RWPE1 (cell line): ENCODE data around the gene ZNF729.
"Not testable (repeated sequence)": the region's sequence is repeated elsewhere in the genome, so short reads cannot be mapped to it uniquely, and the experiment has no call there.

ENCODE experiments used
- CTCF ChIA-PET: fragments of 350-600 bp; sonication (Branson Sonifier 250); formaldehyde crosslinking; extraction: SDS; loops from one replicate; lab custom pipeline; 2021; lab: Yijun Ruan, JAX
- POLR2A ChIA-PET: fragments of 400-600 bp; formaldehyde crosslinking; extraction: SDS; loops from one replicate; lab custom pipeline; 2020; ENCODE audit warnings: antibody characterized with exemption; ENCODE audit not compliant: low non-redundant PET; lab: Yijun Ruan, JAX
- DNase-seq: peaks from one replicate; pipeline ENCODE4 v3.0.0; 2012; ENCODE audit warnings: low spot score
- H3K27ac ChIP-seq: fragments of 450-650 bp; 2 replicates; pipeline ENCODE4 v1.5.1; 2017
- CTCF ChIP-seq: fragments of 450-650 bp; conservative IDR thresholded peaks from 2 replicates; pipeline ENCODE4 v1.5.1; 2017; ENCODE audit warnings: low read depth, mild to moderate bottlenecking

ZNF729 gene

DNA sequence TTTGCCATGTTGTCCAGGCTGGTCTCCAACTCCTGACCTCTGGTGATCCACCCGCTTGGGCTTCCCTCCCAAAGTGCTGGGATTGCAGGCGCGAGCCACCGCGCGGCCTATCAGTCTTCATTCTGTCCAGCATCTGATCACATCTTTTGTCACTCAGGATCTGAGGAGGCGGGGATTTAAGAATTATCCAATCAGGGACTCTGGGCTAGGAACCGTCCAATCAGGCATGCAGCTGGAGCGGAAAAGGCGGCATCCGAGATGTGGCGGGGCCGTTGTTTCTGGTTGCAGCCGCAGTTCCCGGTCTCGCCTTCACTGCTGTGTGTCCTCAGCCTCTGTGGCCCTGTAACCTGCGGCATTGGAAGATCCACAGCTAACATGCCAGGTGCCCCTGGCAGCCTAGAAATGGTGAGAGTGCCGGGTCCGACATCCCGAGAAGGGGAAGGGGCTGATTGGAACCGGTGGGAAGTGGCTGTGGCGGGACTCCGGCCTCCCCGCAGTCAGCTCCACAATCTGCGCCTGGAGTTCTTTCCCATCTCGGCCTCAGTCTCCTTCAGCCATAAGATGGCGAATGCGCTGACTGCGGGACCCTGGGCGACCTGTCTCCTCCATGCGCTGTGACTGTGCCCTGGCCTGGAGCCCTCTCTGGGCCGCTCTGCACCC is at the start of gene ZNF729:
Gene ZNF729 (plus strand): TSS at position 291 of the 660 bp plus-strand sequence. CDS start 85 bp downstream, at position 376.
- H3K27ac ChIP-seq: no peak within 1 kb of the TSS
- POLR2A ChIA-PET: no interaction called here
- CTCF ChIA-PET: no interaction called here
- DNase-seq: no peak
- TF ChIP-seq CTCF: no peak

DNA sequence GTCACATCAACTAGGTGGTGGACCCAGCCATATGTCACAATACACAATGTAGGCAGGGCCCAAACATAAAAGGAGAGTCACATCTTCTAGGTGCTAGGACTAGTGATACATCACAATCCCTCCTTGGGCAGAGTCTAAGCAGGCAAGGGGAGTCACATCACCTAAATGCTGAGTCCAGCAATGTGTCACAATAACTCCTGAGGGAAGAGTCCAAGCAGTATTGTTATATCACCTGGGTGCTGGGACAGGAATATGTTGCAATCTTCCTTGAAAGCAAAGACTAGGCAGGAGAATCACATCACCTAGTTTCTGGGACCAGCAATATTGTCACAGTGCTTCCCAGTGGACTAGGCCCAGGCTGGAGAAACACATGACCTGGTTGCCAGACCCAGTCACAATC is 29.4 kb upstream of the ZNF729 start:
- ChIA-PET CTCF (no interaction called here), POLR2A (no interaction called here)
- no peak for TF ChIP-seq CTCF
- no peak overlapping the region for H3K27ac ChIP-seq
- DNase-seq: no peak

DNA sequence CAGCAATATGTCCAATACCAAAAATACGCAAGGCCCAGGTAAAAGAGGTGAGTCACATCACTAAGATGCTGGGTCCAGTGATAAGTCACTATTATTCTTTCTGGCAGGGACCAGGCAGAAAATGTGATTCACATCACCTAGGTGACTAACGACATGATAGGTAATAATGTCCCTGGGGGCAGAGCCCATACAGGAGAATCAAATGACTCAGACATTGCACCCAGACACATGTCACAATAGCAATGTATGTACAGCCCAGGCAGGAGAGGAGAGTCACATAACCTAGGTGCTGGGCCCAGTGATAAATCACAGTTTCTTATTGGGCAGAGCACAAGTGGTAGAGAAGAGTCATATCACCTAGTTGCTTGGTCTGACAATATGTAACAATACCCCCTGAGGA is 28.9 kb upstream of the ZNF729 start:
- ChIA-PET CTCF (no interaction called here), POLR2A (no interaction called here)
- no peak overlapping the region for H3K27ac ChIP-seq
- no peak for TF ChIP-seq CTCF
- no peak for DNase-seq

- no peak for DNase-seq
- H3K27ac ChIP-seq: no peak overlapping the region
- TF ChIP-seq CTCF: no peak
- ChIA-PET POLR2A (no interaction called here), CTCF (no interaction called here)
These were observed 28.3 kb upstream of the ZNF729 start for GRCh38 chr19:22257916-22258315.

- no peak for TF ChIP-seq CTCF
- DNase-seq: no peak
- POLR2A ChIA-PET: no interaction called here
- H3K27ac ChIP-seq: no peak overlapping the region
- CTCF ChIA-PET: no interaction called here
These were observed 25.7 kb upstream of the ZNF729 start for GRCh38 chr19:22260499-22260898.

GRCh38 chr19:22261596-22261995 is 24.6 kb upstream of the ZNF729 start:
- POLR2A ChIA-PET: no interaction called here
- CTCF ChIA-PET: interaction anchor here (0.7 kb wide), 1 partner anchor 16 kb away, joined by 3 read pairs; no protein-coding TSS in a partner anchor
- no peak for TF ChIP-seq CTCF
- no peak overlapping the region for H3K27ac ChIP-seq
- no peak for DNase-seq

DNA sequence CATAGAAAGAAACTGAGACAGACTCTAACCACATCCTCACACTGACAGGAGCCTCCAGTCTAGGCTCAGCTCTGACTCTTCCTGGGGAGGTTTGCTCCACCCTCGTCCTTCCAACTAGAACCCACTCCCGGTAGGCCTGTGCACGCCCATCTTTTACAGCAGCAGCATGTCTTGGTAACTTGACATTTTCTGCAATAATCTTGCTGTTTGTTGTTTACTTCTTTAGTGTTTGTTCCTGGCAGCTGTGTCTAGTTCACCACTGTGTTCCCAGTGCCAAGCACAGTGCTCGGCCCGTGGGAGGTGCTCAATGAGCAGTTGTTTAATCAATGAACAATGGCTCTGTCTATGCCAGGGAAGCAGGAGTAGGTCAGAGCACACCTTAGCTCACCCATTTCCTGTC is 23.1 kb upstream of the ZNF729 start:
- POLR2A ChIA-PET: no interaction called here
- CTCF ChIA-PET: no interaction called here
- DNase-seq: no peak
- no peak for TF ChIP-seq CTCF
- no peak overlapping the region for H3K27ac ChIP-seq

DNA sequence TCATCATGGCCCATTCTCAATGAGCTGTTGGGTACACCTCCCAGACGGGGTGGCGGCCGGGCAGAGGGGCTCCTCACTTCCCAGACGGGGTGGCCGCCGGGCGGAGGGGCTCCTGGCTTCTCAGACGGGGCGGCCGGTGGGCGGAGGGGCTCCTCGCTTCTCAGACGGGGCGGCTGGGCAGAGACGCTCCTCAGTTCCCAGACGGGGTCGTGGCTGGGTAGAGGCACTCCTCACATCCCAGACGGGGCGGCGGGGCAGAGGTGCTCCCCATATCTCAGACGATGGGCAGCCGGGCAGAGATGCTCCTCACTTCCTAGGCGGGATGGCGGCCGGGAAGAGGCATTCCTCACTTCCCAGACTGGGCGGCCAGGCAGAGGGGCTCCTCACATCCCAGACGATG is 35.3 kb downstream of the ZNF729 start:
- DNase-seq, H3K27ac ChIP-seq, CTCF ChIA-PET, POLR2A ChIA-PET: not testable (repeated sequence)
